BLaER1 (cell line): Measurements from ENCODE around the gene FUZ.

ENCODE experiments used
- H3K27ac ChIP-seq: shearing (Covaris generic); formaldehyde crosslinking; 2 replicates; pipeline ENCODE4 v1.8.1; 2022
- H3K27me3 ChIP-seq: shearing (Covaris generic); formaldehyde crosslinking; 2 replicates; pipeline ENCODE4 v1.8.1; 2022
- H3K36me3 ChIP-seq: shearing (Covaris generic); formaldehyde crosslinking; 2 replicates; pipeline ENCODE4 v1.8.1; 2022
- H3K4me1 ChIP-seq: shearing (Covaris generic); formaldehyde crosslinking; 2 replicates; pipeline ENCODE4 v1.8.1; 2022
- H3K4me2 ChIP-seq: shearing (Covaris generic); formaldehyde crosslinking; 2 replicates; pipeline ENCODE4 v1.8.1; 2022
- H3K4me3 ChIP-seq: shearing (Covaris generic); formaldehyde crosslinking; 2 replicates; pipeline ENCODE4 v1.8.1; 2022
- H3K9ac ChIP-seq: shearing (Covaris generic); formaldehyde crosslinking; 2 replicates; pipeline ENCODE4 v1.8.1; 2022
- H3K9me3 ChIP-seq: shearing (Covaris generic); formaldehyde crosslinking; 2 replicates; pipeline ENCODE4 v1.8.1; 2022
- H4K20me1 ChIP-seq: shearing (Covaris generic); formaldehyde crosslinking; 2 replicates; pipeline ENCODE4 v1.8.1; 2022
- Cebpa-rat ChIP-seq: shearing (Covaris generic); IDR thresholded peaks from 2 replicates; pipeline ENCODE4 v1.8.1; 2022

The FUZ gene, protein sequence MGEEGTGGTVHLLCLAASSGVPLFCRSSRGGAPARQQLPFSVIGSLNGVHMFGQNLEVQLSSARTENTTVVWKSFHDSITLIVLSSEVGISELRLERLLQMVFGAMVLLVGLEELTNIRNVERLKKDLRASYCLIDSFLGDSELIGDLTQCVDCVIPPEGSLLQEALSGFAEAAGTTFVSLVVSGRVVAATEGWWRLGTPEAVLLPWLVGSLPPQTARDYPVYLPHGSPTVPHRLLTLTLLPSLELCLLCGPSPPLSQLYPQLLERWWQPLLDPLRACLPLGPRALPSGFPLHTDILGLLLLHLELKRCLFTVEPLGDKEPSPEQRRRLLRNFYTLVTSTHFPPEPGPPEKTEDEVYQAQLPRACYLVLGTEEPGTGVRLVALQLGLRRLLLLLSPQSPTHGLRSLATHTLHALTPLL

GRCh38 chr19:49812997-49813861 lies at the start of gene FUZ:
FUZ (minus strand) TSS chr19:49813292; CDS start chr19:49813106, 186 bp downstream.
- peak within 1 kb of the TSS; percentile 70 for H3K4me3 ChIP-seq
- no peaks in the 10 kb centered on the region for H3K36me3 ChIP-seq
- H3K27me3 ChIP-seq = no peaks in the 10 kb centered on the region
- H3K9ac ChIP-seq = peak within 1 kb of the TSS; percentile 66
- no peaks in the 10 kb centered on the region for H4K20me1 ChIP-seq
- no peak for TF ChIP-seq Cebpa-rat
- peak within 1 kb of the TSS; percentile 85 for H3K4me2 ChIP-seq
- no peaks in the 10 kb centered on the region for H3K9me3 ChIP-seq
- peaks cover 38% of the 10 kb centered on the region for H3K4me1 ChIP-seq
- peak within 1 kb of the TSS; percentile 74 for H3K27ac ChIP-seq

- no peaks in the 10 kb centered on the region for H3K27me3 ChIP-seq
- no peak overlapping the region for H3K27ac ChIP-seq
- H3K4me3 ChIP-seq = no peak overlapping the region
- H3K9me3 ChIP-seq = no peaks in the 10 kb centered on the region
- no peak overlapping the region for H3K9ac ChIP-seq
- H4K20me1 ChIP-seq = peaks cover 83% of the 10 kb centered on the region
- H3K4me2 ChIP-seq = no peak overlapping the region
- no peak for TF ChIP-seq Cebpa-rat
- peaks cover 24% of the 10 kb centered on the region for H3K4me1 ChIP-seq
- peaks cover 72% of the 10 kb centered on the region for H3K36me3 ChIP-seq
Observed at GRCh38 chr19:49862391-49863253, 49.5 kb upstream of the FUZ start.

GRCh38 chr19:49861541-49862378 lies 48.7 kb upstream of the FUZ start:
- Histone ChIP-seq H3K4me3 (no peak overlapping the region), H3K27ac (no peak overlapping the region), H3K27me3 (no peaks in the 10 kb centered on the region), H3K36me3 (peaks cover 81% of the 10 kb centered on the region), H3K4me2 (no peak overlapping the region), H3K4me1 (peaks cover 22% of the 10 kb centered on the region), H4K20me1 (peaks cover 89% of the 10 kb centered on the region), H3K9me3 (no peaks in the 10 kb centered on the region), H3K9ac (no peak overlapping the region)
- no peak for TF ChIP-seq Cebpa-rat

DNA sequence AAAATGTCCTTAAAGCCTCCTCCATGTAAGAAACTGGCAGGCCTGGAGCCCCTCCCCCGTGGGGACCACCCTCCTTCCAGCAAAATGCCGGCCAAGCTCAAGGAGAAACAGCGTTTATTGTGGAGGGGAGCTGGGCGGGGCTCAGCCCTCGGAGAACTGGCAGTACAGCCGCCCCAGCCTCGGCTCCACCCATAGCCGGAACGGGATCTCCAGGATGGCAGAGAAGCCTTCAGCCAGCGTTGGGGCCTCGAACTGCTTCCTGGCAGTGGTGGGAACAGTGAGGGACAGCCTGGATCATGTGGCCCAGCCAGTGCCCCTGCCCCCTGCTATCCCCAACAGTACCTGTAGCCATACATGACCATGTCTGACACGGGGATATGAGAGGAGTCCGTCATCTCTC lies 48.0 kb upstream of the FUZ start:
- H3K4me1 ChIP-seq = peaks cover 16% of the 10 kb centered on the region
- peaks cover 87% of the 10 kb centered on the region for H3K36me3 ChIP-seq
- no peak overlapping the region for H3K4me3 ChIP-seq
- peaks cover 89% of the 10 kb centered on the region for H4K20me1 ChIP-seq
- TF ChIP-seq Cebpa-rat = no peak
- H3K27me3 ChIP-seq = no peaks in the 10 kb centered on the region
- H3K4me2 ChIP-seq = no peak overlapping the region
- H3K9me3 ChIP-seq = no peaks in the 10 kb centered on the region
- peak overlapping the region; percentile 13; the same call in 1 of the 2 replicates for H3K27ac ChIP-seq
- no peak overlapping the region for H3K9ac ChIP-seq

- H3K9ac ChIP-seq = no peak overlapping the region
- H3K4me1 ChIP-seq = peaks cover 10% of the 10 kb centered on the region
- H4K20me1 ChIP-seq = peaks cover 89% of the 10 kb centered on the region
- H3K4me3 ChIP-seq = no peak overlapping the region
- H3K9me3 ChIP-seq = no peaks in the 10 kb centered on the region
- no peak overlapping the region for H3K4me2 ChIP-seq
- H3K27me3 ChIP-seq = no peaks in the 10 kb centered on the region
- peaks cover 93% of the 10 kb centered on the region for H3K36me3 ChIP-seq
- TF ChIP-seq Cebpa-rat = no peak
- peak overlapping the region; percentile 13; the same call in 1 of the 2 replicates for H3K27ac ChIP-seq
Observed at GRCh38 chr19:49860336-49861102, 47.4 kb upstream of the FUZ start.

GRCh38 chr19:49859682-49860335 lies 46.7 kb upstream of the FUZ start:
- peaks cover 90% of the 10 kb centered on the region for H4K20me1 ChIP-seq
- no peak overlapping the region for H3K4me3 ChIP-seq
- H3K9me3 ChIP-seq = no peaks in the 10 kb centered on the region
- H3K9ac ChIP-seq = no peak overlapping the region
- no peak overlapping the region for H3K27ac ChIP-seq
- peaks cover 97% of the 10 kb centered on the region for H3K36me3 ChIP-seq
- no peaks in the 10 kb centered on the region for H3K27me3 ChIP-seq
- TF ChIP-seq Cebpa-rat = no peak
- H3K4me1 ChIP-seq = peaks cover 3% of the 10 kb centered on the region
- no peak overlapping the region for H3K4me2 ChIP-seq

- H3K27ac ChIP-seq = no peak overlapping the region
Observed at GRCh38 chr19:49858088-49858985, 45.2 kb upstream of the FUZ start.

More at GRCh38 chr19:49858088-49858985, 45.2 kb upstream of the FUZ start:
- Histone ChIP-seq H3K4me1 (peaks cover 13% of the 10 kb centered on the region), H3K36me3 (peaks cover 92% of the 10 kb centered on the region), H3K9me3 (no peaks in the 10 kb centered on the region), H3K27me3 (no peaks in the 10 kb centered on the region), H4K20me1 (peaks cover 90% of the 10 kb centered on the region), H3K4me3 (no peak overlapping the region), H3K9ac (no peak overlapping the region), H3K4me2 (no peak overlapping the region)
- TF ChIP-seq Cebpa-rat = no peak
